Transverse colon (tissue), 4 donors: ENCODE measurements around the gene DUSP18. TPM values are rescaled to one million over a fixed set of nuclear protein-coding genes. Genes with fewer than 3 reads are reported as not detected.

ENCODE experiments used
- DNase-seq: peaks from one replicate; pipeline ENCODE4 v3.0.0-alpha.2; 2019
- H3K27ac ChIP-seq, 4 donors: fragments of 200-600 bp; sonication (generic); 2 replicates each; pipeline ENCODE4 v1.5.1; 2016 to 2018; ENCODE audit warnings: inconsistent platforms in 4 of 4
- H3K27me3 ChIP-seq: fragments of 200-600 bp; sonication (generic); 2 replicates; pipeline ENCODE4 v1.5.1; 2017; ENCODE audit warnings: inconsistent platforms
- H3K36me3 ChIP-seq, 4 donors: fragments of 200-600 bp; sonication (generic); 2 replicates each; pipeline ENCODE4 v1.5.1; 2017 to 2019; ENCODE audit warnings: inconsistent platforms in 4 of 4
- H3K4me1 ChIP-seq, 4 donors: fragments of 200-600 bp; sonication (generic); 2 replicates each; pipeline ENCODE4 v1.5.1; 2017 to 2020; ENCODE audit warnings: inconsistent platforms in 4 of 4
- H3K4me3 ChIP-seq, 4 donors: fragments of 200-600 bp; sonication (generic); 1 replicate in 1 of 4; 2 replicates in 3 of 4; pipeline versions ENCODE4 v1.5.1 to v1.6.1; 2017 to 2019; ENCODE audit warnings: inconsistent platforms in 4 of 4
- H3K9me3 ChIP-seq, 2 donors: fragments of 200-600 bp; sonication (generic); 2 replicates each; pipeline ENCODE4 v1.5.1; 2017 to 2019; ENCODE audit warnings: inconsistent platforms in 2 of 2
- EP300 ChIP-seq: sonication (generic); formaldehyde crosslinking; IDR thresholded peaks from one replicate; pipeline ENCODE4 v1.6.1; 2017; ENCODE audit warnings: antibody characterized with exemption, low read depth
- POLR2A ChIP-seq: fragments of 450-650 bp; IDR thresholded peaks from one replicate; pipeline ENCODE4 v1.6.1; 2016; ENCODE audit warnings: antibody characterized with exemption, mild to moderate bottlenecking, moderate library complexity
- POLR2AphosphoS5 ChIP-seq, 3 donors: sonication (generic); formaldehyde crosslinking; IDR thresholded peaks; one replicate each; pipeline ENCODE4 v1.6.1; 2016; ENCODE audit warnings: antibody characterized with exemption in 3 of 3
- WGBS, 2 donors: methylation state at CpG; one replicate each; pipeline ENCODE4 v1.1.5; 2018; ENCODE audit warnings: low coverage in 1 of 2; 5-methylcytosine and 5-hydroxymethylcytosine counted together
- in situ Hi-C, 4 donors: fragments of 200-750 bp; cut with MboI; loops; one replicate each; pipeline versions ENCODE4 v1.15.0 to v1.15.1; 2017; ENCODE audit warnings: low sequenced_read_pairs in 3 of 4, low pct_ligation_motif_present in 1 of 4, low pct_unique_long_range_greater_than_20kb in 1 of 4
- intact Hi-C: fragments of 100-400 bp; cut with DNase I; formaldehyde crosslinking; loops from one replicate; pipeline ENCODE4 v1.15.1; 2023; ENCODE audit warnings: low total_unique reads
- total RNA-seq, 4 donors: library from RNA; depleted of rRNA; stranded (reverse); fragments of >200 nt; gene quantifications; one replicate each; pipeline ENCODE4 v1.1.0, GENCODE V29; 2016
- TF ChIP-seq, protein P1 (sequence below), 5 experiments: fragments of 200-600 bp in 3 of 5; fragments of 450-650 bp in 2 of 5; sonication (generic) in 3 of 5; IDR thresholded peaks; 1 replicate in 2 of 5; 2 replicates in 3 of 5; pipeline ENCODE4 v1.5.1; 2016 to 2017; ENCODE audit warnings: antibody characterized with exemption in 5 of 5, inconsistent platforms in 3 of 5, mild to moderate bottlenecking in 2 of 5, moderate library complexity in 1 of 5

Gene DUSP18
- total RNA-seq, 4 donors from 2014 or later, result 13.7 to 38.2 (median 29.8) TPM

DNA sequence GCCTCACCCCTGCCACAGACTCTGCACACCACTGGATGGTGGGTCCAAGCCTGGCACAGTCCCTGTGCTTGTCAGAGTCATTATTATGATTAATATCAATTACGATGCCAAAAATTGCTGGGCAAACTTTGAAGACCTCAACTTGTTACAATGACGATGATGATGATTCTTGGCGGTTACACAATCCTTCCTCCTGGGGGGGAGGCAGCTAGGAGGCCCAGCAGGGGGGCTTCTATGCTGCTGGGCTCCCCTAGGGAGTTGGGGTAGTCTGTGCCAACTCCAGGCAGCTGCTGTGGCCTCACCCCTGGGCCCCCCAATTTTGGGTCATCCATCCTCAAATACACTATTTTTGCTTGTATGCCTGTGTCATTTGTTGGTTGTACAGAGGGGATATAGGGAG lies 20.1 kb downstream of the DUSP18 start:
- TF ChIP-seq POLR2AphosphoS5 (IDR thresholded peaks at IDR 0.05), result no peak
- no peaks in the 10 kb centered on the region for H3K36me3 ChIP-seq
- WGBS, 2 donors, result 93% methylated on average over 3 of the region's 3 CpGs; no CpG with 5 or more reads in 1 of the 2 donors
- H3K4me3 ChIP-seq, result no peak overlapping the region
- H3K4me1 ChIP-seq, result peaks cover 0 to 13% (median 4%) of the 10 kb centered on the region in 4 donors
- no peaks in the 10 kb centered on the region for H3K9me3 ChIP-seq
- intact Hi-C loops (no loop called here), in situ Hi-C loops (loop anchor here in 1 of 4 donors (25.0 kb wide), 1 partner anchor 265 kb away; no protein-coding TSS in a partner anchor)
- no peak for DNase-seq
- no peak overlapping the region for H3K27ac ChIP-seq
- no peaks in the 10 kb centered on the region for H3K27me3 ChIP-seq

DNA sequence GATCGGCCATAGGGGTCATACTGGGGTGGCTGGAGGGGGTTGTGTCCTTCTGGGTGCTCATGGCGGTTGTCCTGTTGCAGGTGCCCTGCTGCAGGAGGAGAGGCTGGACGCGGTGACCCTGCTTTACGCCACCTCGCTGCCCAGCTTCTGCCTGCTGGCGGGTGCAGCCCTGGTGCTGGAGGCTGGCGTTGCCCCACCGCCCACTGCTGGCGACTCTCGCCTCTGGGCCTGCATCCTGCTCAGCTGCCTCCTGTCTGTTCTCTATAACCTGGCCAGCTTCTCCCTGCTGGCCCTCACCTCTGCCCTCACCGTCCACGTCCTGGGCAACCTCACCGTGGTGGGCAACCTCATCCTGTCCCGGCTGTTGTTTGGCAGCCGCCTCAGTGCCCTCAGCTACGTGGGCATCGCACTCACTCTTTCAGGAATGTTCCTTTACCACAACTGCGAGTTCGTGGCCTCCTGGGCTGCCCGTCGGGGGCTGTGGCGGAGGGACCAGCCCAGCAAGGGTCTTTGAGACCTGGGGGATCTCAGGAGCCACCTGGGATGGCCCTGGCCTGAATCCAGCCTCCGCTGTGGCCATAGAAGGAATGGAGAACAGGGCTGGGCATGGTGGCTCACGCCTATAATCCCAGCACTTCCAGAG lies 21.0 kb downstream of the DUSP18 start:
- no peaks in the 10 kb centered on the region for H3K9me3 ChIP-seq
- H3K4me3 ChIP-seq, result no peak overlapping the region
- H3K27ac ChIP-seq, result peak overlapping the region in 3 of 4 donors; percentile 5 to 60 (median 8)
- WGBS, 2 donors, result 92 to 94% methylated on average over 11 to 25 of the region's 25 CpGs
- H3K4me1 ChIP-seq, result peaks cover 0 to 13% (median 4%) of the 10 kb centered on the region in 4 donors
- in situ Hi-C loops (loop anchor here in 1 of 4 donors (25.0 kb wide), 1 partner anchor 266 kb away; no protein-coding TSS in a partner anchor), intact Hi-C loops (no loop called here)
- H3K36me3 ChIP-seq, result no peaks in the 10 kb centered on the region
- TF ChIP-seq POLR2A, result no peak
- no peak for TF ChIP-seq EP300
- TF ChIP-seq, protein P1, sequence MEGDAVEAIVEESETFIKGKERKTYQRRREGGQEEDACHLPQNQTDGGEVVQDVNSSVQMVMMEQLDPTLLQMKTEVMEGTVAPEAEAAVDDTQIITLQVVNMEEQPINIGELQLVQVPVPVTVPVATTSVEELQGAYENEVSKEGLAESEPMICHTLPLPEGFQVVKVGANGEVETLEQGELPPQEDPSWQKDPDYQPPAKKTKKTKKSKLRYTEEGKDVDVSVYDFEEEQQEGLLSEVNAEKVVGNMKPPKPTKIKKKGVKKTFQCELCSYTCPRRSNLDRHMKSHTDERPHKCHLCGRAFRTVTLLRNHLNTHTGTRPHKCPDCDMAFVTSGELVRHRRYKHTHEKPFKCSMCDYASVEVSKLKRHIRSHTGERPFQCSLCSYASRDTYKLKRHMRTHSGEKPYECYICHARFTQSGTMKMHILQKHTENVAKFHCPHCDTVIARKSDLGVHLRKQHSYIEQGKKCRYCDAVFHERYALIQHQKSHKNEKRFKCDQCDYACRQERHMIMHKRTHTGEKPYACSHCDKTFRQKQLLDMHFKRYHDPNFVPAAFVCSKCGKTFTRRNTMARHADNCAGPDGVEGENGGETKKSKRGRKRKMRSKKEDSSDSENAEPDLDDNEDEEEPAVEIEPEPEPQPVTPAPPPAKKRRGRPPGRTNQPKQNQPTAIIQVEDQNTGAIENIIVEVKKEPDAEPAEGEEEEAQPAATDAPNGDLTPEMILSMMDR (IDR thresholded peaks at IDR 0.05), result no peak
- TF ChIP-seq POLR2AphosphoS5 (IDR thresholded peaks at IDR 0.05), result no peak
- no peak for DNase-seq
- H3K27me3 ChIP-seq, result no peaks in the 10 kb centered on the region

DNA sequence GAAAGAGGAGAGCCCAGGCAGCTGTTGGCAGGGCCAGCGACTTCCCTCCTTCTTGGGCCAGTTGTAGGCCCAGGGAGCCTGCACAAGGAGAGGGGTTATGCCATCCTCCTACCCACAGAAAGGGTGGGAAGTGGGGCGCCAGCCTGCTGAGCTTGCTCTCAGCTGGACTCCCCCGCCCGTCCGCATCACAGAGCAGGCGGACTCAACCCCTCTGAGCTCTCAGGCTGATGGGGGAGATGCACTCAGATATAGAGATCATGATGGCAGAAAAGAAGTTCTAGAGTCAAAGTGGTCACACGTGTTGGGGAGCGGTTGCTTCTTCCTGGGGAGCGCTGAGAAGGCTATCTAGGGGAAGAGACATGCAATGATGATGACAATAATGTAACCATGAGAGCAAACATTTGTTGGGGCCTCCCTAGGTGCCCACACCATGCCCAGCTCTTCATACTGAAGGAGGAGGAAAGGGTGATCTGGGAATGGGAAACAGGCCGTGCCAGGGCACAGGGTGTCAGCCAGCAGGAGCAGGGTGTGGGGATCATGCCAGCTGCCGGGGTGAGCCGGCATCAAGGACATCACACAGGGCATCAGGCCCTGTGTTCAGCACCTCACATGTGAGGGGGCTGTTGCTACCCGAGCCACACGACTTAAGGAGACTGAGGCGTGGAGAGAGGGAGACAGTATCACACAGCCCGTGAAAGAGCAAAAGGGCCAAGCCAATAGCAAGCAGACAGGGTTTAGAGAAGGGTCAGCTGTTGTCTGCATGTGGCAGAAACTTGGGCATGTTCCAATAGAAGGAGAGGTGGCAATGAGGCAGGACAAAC lies 24.4 kb downstream of the DUSP18 start:
- Histone ChIP-seq H3K9me3 (no peaks in the 10 kb centered on the region), H3K27me3 (no peaks in the 10 kb centered on the region), H3K4me3 (no peak overlapping the region), H3K27ac (no peak overlapping the region), H3K4me1 (peaks cover 0 to 9% (median 4%) of the 10 kb centered on the region in 4 donors), H3K36me3 (no peaks in the 10 kb centered on the region)
- 82 to 87% methylated on average over 6 to 16 of the region's 16 CpGs for WGBS, 2 donors
- no peak for DNase-seq
- in situ Hi-C loops (loop anchor here in 1 of 4 donors (25.0 kb wide), 1 partner anchor 269 kb away; no protein-coding TSS in a partner anchor), intact Hi-C loops (no loop called here)
- no peak for TF ChIP-seq POLR2A
- TF ChIP-seq EP300, result no peak
- TF ChIP-seq, protein P1 (IDR thresholded peaks at IDR 0.05), result no peak
- TF ChIP-seq POLR2AphosphoS5 (IDR thresholded peaks at IDR 0.05), result no peak

- Histone ChIP-seq H3K4me3 (no peak overlapping the region), H3K9me3 (no peaks in the 10 kb centered on the region), H3K27ac (no peak overlapping the region), H3K36me3 (no peaks in the 10 kb centered on the region), H3K27me3 (no peaks in the 10 kb centered on the region), H3K4me1 (peaks cover 13 to 24% (median 20%) of the 10 kb centered on the region in 4 donors)
- in situ Hi-C loops, result loop anchor here in 1 of 4 donors (25.0 kb wide), 1 partner anchor 271 kb away; no protein-coding TSS in a partner anchor
- intact Hi-C loops, result no loop called here
- no peak for DNase-seq
- TF ChIP-seq POLR2A, result no peak
- no peak for TF ChIP-seq EP300
- TF ChIP-seq, protein P1 (IDR thresholded peaks at IDR 0.05), result no peak
- TF ChIP-seq POLR2AphosphoS5 (IDR thresholded peaks at IDR 0.05), result no peak
- WGBS, 2 donors, result 66% methylated on average over 3 of the region's 4 CpGs; no CpG with 5 or more reads in 1 of the 2 donors
Observed at GRCh38 chr22:30640839-30641430, 26.7 kb downstream of the DUSP18 start.
